GM18867 (cell line): ENCODE results near the gene RHOU.

Experiments used
- ATAC-seq: cut with Tn5 transposase; IDR thresholded peaks from one replicate; pipeline ENCODE4 v1.9.1; 2021; ENCODE audit warnings: mild to moderate bottlenecking, moderate library complexity; ENCODE audit not compliant: unreplicated experiment

RHOU gene

GRCh38 chr1:228782662-228783417 lies 47.6 kb downstream of the RHOU start:
- ATAC-seq, result no peak

DNA sequence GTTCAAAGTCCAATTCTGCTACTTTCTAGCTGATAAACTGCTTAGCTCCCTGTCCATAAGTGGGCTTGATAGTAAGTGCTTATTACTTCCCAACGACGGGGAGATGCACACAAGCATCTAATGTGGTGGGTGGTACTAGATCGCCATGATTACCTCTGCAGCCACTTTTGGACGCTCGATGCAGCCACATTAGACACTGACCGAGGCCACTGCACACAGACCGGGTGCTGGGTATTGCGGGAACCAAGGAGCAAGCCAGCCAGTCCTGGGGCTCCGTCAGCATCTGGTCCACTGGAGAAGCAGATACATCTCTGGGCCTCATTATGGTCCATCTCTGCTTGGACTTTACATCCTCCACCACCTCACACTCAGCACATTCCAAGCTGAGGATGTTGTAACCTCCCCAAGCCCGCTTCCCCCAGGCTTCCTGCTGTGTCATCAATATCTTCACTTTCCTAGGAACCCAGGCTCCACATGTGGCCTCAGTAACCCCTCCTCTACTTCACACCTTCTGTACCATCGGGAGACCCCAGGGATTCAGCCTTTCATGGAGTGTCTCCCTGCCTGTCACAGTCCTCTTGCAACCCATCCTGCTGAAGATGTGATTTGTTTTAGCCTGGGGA lies 48.2 kb downstream of the RHOU start:
- ATAC-seq, result no peak

DNA sequence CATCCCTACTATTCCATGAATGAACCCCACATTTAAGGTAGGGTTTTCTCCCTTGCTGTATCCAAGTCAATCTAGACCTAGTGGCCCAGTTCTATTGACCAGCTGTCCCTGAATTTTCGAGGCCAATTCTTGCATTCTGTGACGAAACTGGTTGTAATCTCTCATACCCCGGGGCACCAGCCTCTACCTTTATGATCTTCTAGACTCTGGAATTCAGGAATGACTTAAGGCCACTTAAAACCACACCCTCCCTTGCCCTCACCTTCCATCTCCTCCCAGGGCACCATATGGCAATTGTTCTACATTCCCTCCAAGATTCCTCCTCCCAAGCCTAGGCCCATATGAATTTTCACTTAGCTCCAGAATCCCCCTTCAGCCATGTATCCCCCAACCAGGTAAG lies 48.9 kb downstream of the RHOU start:
- no peak for ATAC-seq

- ATAC-seq, result no peak
Measured at GRCh38 chr1:228785366-228786330, 50.4 kb downstream of the RHOU start.

DNA sequence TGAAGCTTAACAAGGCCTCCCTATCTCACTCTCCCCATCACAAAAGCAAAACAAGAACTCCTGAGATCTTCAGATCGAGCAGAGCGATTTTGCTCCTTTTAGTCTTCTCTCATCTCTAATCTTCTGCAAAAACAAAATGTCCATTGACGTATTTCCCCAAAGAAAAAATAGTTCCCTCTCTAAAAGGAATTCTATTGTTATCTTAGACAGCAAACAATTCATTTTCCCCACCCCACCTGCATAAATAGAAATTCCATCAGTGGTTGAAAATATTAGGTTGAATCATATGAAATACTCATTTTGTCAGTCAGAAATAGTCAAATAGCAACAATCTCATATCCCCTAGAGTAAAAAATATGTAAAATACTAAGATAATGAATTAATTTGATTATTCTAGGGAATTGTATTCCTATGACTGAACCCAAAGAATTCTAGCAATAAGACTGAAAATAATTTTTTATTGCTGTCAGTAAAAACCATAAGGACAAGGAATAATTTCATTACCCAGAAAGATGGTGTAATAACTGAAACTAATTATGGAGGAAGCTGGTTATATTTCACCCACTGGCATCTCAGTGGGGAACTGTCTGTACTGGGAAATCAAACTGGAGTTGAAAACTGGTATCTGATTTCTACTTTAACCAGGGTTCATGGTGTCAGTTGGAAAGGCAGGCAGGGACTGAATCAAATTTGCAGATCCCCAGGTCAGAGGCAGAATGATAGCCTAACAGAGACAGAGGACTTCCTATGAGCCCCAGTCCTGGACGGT lies 51.3 kb downstream of the RHOU start:
- no peak for ATAC-seq

GRCh38 chr1:228791791-228792190 lies 56.5 kb downstream of the RHOU start:
- no peak for ATAC-seq

- no peak for ATAC-seq
Measured at GRCh38 chr1:228792601-228793000, 57.3 kb downstream of the RHOU start.

GRCh38 chr1:228793032-228793431 lies 57.8 kb downstream of the RHOU start:
- ATAC-seq, result no peak

DNA sequence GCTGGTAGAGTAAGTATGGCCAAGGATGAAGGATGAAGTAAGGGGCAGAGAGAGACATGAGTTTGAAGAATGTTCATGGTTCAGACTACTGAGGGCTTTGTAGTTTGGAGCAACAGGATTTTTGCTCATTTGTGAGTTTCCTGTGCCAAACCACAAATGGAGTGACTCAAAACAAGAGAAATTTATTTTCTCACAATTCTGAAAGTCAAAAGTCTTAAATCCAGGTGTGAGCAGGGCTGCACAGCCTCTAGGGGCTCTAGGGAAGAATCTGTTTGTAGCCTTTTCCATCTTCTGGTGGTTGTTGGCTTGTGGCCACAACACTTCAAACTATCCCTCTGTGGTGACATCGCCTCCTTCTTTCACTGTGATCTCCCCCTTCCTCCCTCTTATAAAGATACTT lies 58.9 kb downstream of the RHOU start:
- ATAC-seq, result peak; percentile 50

DNA sequence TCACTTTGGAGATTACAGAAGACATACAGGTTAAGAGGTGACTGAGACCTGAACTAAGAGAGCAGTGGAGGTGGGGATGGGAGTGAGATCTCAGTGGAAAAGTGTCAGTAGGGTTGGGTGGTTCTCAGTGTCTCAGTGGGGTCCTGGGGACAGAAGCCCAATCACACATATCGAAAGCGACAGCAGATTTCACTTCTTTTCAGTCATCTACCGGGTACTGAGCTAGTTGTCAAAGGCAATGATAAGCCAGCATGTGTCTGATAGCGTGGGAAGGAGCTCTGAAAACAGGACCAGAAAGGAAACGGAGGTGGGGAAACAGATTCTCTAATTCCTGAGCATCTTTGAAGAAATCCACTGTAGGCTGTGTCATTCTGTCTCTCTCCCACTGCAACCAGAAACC lies 59.5 kb downstream of the RHOU start:
- ATAC-seq, result peak; percentile 63

DNA sequence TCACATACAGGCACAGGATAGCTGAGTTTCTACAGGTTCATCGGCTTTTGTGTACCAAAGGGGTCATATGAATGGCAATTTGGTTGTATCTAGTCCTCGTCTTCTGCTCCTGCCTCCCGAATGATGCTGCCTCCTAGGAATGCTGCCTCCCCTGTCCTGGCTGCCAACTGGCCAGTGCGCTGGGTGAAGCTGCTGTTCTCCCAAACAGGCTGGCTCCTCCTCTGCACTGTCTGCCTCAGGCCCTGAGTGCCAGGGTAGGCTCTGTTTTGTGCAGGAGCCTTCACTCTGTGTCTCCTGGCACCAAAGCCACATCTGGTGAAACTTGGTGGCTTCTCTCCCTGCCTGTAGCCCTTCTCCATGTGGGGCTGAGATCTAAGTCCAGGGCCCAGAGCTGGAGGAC lies 60.3 kb downstream of the RHOU start:
- ATAC-seq, result no peak
